GM21390 (cell line): ENCODE measurements around the gene COL1A1.

ENCODE experiments used
- ATAC-seq: cut with Tn5 transposase; IDR thresholded peaks from one replicate; pipeline ENCODE4 v1.9.1; 2021; ENCODE audit not compliant: unreplicated experiment

COL1A1 gene

DNA sequence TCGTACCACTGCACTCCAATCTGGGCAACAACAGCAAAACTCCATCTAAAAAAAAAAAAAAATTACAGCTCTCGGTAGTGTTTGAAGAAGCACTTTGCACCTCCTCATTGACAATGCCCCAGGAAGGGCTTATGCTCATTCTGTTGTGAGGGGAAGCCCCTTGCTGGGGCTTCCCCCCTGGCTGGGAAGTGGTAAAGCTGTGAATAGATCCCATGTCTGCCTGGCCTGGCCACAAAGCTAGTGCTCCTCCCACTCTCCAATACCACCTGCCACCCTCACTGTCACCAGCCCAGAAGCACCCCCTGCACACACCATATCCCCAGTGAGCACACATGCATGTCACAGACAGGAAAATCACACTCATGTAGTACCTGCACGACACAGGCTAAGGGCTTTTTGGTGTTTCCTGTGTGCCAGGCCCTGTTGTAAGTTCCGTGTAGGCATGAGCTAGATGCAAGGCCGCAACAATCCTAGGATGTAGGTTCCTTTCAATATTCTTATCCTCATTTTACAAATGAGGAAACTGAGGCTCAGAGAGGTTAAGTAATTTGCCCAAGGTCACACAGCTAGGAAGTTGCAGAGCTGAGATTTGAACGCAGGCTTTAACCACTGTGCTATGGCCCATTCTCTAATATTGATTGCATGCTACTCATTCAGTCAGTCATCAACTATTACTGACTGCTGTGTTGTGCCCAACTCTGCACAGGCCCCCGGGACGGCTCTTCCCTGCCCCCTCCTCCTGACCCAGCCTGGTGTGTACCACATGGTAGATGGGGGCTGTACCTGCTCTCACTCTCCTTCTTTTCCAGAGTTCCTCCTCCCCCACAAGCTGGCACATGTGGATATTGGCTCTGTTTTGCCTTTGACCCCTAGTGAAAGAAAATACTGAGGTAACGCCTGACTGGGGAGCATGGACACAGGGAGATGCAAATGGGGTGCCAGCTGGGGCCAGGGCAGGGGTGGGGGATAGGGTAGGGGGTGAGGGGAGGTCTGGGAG lies 11.9 kb upstream of the COL1A1 start:
- ATAC-seq: peak; percentile 60

DNA sequence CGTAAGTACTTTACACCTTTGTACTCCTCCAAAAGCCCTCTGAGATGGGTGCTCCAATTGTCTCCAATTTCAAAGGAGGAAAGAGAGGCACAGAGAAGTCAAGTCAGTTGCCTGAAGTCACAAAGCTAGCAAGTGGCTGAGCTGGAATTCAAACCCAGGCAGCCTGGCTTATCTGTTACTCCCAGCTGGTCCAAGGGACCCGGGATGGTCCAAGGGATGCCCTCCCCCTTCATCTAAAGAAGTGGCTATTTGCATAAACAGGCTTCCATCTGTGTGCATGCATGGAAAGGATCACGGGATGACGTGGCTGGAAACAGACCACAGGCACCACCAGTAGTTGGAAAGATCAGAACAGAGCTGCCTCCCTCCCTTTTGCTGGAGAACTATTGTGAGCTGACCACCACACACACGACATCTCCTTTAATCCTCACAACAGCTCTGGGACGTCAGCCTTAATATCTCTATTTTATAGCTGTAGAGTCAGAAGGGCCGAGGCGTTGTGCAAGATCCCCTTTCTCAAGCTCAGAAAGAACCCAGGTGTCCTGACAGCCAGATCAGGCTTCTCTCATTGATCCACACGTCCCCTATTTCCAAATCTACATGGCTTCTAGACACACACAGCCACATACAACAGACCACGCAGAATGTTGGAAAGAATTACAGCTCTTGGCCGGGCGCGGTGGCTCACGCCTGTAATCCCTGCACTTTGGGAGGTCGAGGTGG lies 10.9 kb upstream of the COL1A1 start:
- ATAC-seq: no peak

DNA sequence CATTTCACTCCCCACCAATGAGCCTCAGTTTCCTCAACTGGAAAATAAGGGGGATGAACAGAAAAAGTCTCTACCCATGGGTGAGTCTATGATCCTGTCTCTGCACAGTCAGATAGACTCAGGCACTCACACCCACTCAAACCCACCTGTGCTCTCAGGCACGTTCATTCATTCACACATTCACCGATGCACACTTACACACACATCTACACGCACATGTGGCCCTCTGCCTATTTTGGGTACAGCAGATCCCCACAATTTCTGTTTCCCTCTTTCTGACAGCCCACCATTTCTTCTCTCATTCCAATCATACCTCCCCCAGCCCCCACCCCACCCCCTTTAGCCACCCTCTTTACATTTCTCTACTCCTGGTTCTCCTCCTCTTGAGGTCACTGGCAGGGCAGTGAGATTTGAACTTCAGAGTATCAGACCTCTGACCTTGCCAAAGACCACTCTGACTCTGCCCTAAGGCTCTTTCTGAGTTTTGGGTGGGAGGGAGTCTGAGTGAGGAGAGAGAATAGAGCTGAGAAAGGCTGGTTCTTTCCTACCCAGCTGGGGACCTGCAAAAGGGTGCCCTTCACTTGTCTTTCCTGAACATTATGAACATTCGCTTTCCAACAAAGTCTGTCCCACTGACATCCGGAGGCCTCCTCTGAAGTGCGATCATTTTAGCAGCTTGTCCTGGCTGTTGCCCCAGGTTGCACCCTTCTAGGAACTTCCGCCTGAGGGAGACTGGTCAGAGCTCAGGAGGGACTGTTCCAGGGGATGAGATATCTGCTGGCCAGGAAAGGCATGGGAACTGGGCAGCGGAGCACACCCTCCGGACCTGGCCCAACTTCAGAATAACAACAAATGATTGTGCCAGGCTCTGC lies 10.1 kb upstream of the COL1A1 start:
- no peak for ATAC-seq

DNA sequence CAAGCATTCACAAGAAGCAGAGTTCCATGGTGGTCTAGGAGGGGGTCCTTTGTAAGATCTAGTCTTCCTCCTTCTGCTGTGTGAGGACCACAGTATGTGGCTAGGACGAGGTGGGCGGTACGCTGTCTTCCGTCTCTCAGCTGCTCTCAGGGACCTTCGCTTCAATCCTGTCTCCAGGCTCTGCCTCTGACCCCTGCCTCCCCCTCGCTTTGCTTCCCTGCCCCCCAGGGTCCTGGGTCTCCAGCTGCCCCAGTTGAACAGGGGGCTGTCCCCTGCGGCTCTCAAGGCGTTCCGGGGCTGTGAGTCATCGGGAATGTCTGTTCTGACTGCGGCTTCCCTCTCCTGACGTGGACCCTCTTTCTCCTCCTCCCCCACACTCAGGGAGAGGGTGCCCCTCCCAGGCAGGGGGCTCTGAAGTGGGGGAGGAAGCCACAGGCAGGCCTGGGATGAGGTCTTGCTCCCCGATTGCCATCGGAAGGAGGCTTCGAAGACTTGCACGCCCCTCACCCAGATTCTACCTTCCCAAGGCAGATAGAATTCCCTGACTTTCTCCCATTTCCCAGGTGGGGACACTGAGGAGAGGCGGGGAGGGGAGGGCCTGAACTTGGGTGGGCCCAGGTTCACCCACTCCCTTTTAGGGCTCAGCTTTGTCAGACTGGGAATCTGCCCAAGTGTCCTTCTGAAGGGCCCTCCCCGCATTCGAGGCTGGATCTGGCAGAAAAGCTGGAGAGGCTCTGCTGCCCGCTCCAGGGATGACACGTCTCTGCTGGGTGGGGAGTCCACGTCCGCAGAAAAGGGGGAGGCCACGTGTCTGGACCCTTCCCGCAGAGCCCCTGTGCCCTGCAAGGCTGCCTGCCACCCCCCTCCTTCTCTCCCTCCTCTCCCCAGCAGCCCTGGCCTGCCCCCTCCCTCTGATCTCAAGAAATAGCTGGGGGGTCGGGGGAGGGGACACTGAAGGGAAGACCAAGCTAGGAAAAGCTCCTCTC lies 9.1 kb upstream of the COL1A1 start:
- no peak for ATAC-seq

DNA sequence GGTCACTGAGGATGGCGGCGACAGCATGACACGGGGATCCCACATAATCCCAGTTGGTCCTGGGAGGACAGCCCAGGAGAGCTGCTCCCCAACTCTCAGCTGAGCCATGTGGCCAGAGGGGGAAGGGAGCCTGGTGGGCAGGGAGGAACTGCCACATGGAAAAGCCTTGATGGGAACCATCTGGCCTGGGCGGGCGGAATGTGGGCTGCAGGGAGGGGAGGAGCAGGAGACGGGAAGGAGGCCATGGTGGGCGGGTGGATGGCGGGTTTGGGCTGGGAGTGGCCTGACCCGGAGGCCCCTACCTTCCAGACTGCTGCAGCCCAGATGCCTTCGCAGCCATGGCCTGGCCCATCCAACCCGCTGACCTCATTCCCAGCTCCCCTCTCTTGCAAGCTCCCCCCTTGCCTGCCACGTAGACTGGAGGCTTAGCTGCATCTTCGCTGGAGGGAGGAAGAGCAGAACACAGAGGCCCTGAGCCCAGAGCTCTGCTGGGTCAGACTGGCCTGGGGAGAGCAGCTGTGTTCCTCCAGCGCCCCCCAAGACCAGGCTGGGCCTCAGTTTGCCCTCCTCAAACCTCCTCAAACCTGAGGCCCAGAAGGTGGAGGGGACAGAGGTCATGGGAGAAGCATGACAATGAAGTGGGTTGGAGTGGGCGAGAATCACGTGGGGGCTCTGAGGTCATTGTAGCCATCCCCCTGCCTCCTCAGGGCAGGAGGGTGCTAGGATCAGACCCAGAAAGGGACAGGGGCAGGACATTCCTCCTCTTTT lies 8.2 kb upstream of the COL1A1 start:
- no peak for ATAC-seq

DNA sequence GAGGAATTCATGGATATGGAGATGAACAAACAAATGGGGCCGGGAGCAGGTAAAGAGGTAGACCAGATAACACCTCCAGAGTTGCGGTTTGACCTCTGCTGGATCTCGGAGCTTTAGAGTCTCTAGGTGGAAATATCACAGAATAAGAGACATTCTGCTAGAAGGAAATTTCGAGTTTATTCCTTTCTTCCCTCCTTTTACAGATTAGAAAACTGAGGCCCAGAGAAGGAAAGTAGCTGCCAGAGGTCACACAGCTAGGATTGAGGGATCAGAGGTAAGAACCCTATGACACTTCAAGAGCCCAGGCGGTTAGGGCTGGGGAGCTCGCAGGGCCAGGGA lies 7.7 kb upstream of the COL1A1 start:
- no peak for ATAC-seq

DNA sequence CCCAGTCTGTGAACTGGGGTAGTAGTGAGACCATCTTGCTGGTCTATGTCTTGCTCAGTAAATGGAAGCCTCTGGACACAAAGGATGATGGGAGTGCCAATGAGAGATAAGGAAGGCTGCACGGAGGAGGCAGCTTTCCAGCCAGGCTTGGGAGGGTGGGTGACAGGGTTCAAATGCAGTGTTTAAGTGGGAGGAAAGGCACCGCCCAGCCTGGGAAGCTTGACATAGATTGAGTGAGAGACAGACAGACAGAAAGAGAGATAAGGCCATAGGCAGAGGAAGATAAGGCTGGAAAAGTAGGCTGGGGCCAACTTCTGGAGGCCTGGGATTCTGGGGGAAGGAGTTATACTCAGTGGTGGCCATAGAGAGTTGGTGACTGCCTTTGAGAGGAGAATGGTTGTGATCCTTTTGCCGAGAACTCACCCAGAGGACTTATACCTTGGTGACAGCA lies 7.2 kb upstream of the COL1A1 start:
- ATAC-seq: no peak

DNA sequence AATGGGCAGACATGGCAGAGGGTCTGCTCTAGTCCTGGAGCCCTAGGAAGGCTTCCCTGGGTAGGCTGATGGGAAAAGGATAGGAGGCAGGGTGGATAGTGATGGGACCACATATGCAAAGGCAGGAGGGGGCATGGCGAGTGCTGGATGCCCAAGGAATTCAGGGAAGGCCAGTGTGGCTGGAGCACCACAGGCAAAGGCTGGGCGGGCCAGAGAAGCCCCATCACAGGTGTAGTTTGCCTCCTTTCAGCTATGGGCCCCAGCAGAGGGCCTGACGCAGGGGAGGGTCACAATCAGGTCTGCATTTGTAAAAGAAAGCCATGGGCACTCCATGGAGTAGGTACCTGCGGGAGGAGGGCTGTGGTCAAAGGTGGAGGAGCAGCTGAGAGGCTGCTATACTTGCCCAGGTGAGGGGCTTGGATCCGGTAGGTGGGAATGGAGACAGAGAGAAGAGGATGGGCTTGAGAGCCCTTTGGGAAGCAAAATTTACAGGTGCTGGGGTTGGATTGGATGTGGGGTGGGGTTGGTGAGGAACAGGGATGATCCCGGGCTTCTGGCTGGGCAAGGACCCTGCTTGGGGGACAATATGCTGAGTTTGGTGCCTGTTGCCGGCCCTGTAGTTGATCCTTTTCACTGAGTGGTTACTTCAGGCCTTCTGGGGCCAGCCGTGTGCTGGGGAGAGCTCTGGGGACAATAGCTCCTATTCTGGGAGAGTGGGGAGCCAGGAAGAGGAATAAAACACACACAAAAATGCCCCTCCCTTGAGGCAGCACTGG lies 6.5 kb upstream of the COL1A1 start:
- no peak for ATAC-seq

DNA sequence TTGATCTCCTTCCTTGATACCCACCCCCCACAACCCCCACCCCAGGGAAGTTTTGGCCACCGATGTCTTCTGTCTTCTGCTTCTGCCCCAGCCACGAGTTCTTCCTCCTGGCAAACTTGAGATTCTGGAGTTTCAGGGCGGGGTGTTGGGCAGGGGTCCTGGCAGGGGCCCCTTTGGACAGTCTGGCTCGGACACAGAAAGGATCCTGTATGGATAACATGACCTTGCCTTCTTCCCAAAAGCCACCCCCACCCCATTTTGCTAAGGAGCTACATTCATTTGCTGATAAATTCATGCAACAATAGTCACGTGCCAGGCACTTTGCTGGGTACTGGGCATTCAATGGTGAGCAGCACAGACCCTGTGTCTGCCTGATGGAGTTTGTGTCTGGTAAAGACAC lies 5.9 kb upstream of the COL1A1 start:
- ATAC-seq: no peak

DNA sequence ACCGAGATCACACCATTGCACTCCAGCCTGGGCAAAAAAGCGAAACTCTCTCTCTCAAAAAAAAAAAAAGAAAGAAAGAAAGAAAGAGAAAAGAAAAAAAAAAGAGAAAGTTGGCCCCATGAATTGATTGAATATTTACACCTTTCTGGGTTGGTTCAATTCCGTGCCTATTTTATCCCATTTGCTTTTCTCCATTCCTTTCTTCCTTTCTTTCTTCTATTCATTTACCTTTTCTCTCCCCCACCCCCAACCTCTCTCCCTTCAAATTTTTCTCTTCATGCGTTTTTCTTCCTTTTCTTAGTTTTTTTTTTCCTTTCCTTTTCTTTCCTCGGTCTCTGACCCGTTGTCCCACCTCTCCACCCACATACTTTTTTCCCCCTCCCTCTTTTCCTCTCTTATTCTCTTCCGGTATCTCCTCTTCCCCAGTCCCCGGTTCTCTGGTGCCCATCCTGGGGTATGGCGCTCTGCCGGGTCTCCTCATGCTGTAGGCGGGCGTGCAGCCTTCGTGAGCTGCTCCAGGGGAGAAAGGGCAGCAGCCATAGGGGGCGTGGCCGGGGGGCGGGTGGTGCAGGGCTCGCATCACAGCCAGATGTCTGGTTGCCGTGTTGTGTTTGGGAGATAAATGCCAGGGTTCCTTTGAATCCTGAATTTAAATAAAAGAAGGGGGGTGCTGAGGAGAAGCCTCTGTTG lies 5.3 kb upstream of the COL1A1 start:
- no peak for ATAC-seq

DNA sequence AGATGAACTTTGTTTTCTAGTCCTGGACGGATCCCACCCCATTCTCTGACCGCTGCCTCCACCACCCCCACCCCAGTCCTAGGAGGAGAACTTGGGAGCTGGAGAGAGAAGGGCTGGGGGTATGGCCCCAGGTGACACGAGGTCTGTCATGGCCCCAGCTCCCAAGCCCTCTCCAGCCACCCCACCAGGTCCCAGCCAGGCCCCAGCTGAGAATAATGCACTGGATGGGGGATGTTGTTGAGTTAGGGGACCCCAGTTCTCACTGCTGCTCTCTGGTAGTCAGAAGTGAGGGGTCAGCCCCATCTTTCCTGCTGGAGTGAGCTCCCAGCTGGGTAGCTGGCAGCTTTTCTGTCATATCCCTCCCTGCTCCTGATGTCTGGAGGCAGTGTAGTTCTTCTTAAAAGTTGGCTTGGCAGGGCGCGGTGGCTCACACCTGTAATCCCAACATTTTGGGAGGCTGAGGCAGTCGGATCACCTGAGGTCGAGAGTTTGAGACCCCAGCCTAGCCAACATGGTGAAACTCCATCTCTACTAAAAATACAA lies 4.6 kb upstream of the COL1A1 start:
- no peak for ATAC-seq

DNA sequence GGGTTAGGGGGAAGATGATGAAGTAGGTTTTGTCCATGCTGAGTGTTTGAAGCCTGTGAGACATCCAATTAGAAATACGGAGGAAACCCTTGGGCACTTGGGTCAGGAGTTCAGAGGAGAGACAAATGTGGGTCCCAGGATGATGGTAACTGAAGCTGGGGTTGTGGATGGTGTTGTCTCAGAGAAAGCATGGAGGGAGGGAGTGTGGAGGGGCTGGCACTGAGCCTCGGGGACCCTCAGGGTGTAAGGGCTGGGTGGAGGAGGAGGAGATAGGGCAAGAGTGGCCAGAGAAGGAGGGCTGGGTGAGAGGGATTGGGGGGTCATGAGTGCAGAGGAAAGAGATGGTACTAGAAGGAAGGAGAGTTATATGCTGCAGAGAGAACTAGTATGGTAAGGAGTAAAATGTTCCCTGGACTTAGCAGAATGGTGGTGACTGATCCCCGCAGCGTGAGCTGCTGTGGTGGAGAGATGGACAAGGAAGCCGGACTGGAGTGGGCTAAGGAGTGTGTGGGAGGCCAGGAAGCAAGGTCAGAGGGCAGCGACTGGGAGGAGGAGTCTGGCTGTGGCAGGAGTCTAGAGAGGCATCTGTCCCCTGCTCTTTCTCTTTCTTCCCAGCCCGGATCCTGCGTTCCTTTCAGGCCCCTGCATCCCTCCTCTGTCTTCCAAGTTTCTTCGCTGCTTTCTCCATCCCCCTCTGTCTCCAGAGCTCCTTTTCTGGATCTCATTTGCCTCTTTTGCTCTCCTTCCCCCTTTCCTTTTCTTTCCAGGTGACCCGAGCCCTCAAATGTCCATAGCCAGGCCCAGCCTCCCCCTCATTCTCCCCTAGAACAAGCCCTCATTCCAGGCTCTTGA lies 3.9 kb upstream of the COL1A1 start:
- ATAC-seq: no peak

DNA sequence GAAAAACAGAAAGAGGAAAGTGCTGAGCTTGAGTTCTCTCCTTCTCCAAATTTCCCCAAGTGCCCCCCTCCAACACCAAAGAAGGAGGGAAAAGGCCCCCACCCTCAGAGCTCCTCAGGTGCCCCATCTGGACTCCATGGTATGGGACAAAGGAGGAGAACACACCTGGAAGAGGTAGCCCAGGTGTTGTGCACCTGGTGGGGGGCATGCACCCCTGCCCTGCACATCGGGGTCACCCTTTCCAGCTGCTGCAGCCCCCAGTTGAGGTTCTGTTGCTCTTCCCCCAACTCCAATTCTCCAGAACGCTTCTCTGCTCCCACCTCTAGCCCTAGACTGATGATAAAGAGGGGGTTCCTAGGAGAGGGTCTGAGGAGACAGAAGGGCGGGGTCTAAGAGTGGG lies 3.0 kb upstream of the COL1A1 start:
- no peak for ATAC-seq

DNA sequence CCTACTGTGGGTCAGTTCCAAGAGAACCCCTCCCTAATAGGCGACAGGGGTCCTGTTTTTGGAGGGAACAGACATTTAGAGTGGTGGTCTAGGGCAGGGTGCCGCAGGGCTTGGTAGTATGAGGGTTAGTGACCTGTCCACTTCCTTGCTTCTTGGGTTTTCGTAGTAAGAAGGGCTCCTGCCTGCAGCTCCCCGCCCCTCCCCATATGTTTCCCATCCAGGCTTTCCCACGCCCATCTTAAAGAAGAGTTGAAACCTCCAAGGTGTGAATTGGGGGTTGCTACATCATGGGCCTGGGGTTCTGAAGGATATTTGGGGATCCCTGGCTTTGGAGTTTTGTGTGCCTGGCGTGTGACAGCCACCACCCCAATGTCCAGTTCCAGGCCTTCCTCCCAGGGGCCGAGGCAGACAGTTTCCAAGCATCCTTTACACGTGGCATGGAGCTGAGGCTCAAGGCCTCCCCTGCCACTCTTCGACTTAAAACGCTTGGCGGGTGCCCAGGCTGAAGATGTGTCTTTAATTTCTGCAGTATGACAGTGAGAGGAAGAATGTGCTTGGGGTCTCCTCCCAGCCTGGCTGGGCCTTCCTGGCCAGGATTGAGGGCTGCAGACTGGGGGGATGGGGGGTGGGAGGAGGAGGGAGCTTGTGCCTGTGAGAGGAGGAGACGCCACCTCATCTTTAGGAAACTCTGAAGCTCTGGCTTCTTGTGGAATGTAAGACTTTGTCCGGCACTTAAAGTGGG lies 2.3 kb upstream of the COL1A1 start:
- no peak for ATAC-seq

DNA sequence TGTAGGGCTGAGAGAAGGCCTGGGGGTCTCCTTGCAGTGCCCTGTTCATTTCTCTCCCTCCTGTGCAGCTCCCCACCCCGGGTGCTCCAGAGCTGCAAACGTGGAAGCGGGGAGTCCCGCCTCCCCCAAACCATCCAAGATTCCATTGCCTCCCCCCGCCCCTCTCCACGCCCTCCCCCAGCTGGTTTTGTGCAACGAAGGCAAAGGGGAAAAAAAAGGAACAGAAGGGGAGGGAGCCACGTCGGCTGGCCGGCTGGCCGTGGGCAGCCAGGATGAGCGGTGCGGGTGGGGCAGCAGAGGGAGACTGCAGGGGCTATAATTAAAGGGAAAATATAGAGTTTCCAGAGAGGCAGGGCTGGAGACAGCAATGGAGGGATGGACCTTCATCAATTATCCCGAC lies 1.7 kb upstream of the COL1A1 start:
- no peak for ATAC-seq
